ENCODE data around the gene TNIK.

DNA sequence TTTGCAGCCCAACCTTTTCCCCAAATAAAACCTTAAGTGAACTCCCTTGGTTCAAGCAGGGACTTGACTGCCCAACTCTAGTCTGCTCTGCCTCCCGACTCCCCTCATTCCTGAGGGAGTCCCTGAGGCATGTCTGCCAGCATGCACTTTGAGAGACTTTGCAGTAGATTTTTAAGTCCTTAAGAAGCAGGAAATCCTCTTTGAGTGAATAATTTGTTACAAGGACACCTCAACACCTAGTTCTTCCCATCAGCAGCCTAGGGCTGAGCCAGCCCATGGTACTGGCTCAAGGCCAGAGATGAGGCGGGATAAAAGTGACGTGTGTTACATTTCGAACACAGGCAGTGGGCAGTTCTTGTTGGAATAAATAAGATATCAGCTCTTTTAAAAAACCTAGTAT lies 229.3 kb downstream of the TNIK start:
- no peak for TF ChIP-seq POLR2A (IDR thresholded peaks at IDR 0.05)
- TF ChIP-seq, protein P1, sequence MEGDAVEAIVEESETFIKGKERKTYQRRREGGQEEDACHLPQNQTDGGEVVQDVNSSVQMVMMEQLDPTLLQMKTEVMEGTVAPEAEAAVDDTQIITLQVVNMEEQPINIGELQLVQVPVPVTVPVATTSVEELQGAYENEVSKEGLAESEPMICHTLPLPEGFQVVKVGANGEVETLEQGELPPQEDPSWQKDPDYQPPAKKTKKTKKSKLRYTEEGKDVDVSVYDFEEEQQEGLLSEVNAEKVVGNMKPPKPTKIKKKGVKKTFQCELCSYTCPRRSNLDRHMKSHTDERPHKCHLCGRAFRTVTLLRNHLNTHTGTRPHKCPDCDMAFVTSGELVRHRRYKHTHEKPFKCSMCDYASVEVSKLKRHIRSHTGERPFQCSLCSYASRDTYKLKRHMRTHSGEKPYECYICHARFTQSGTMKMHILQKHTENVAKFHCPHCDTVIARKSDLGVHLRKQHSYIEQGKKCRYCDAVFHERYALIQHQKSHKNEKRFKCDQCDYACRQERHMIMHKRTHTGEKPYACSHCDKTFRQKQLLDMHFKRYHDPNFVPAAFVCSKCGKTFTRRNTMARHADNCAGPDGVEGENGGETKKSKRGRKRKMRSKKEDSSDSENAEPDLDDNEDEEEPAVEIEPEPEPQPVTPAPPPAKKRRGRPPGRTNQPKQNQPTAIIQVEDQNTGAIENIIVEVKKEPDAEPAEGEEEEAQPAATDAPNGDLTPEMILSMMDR (IDR thresholded peaks at IDR 0.05), result no peak

Measured in uterus (tissue), 2 donors.